ENCODE data around the gene RMI1. TPM values are rescaled to one million over a fixed set of nuclear protein-coding genes. Genes with fewer than 3 reads are reported as not detected.

The RMI1 gene
- total and polyA plus RNA-seq, 2 of the 8 experiments (the other 6 are each of a cell fraction or from before 2014, with no cell fraction given) = 3.0 to 34.1 TPM

DNA sequence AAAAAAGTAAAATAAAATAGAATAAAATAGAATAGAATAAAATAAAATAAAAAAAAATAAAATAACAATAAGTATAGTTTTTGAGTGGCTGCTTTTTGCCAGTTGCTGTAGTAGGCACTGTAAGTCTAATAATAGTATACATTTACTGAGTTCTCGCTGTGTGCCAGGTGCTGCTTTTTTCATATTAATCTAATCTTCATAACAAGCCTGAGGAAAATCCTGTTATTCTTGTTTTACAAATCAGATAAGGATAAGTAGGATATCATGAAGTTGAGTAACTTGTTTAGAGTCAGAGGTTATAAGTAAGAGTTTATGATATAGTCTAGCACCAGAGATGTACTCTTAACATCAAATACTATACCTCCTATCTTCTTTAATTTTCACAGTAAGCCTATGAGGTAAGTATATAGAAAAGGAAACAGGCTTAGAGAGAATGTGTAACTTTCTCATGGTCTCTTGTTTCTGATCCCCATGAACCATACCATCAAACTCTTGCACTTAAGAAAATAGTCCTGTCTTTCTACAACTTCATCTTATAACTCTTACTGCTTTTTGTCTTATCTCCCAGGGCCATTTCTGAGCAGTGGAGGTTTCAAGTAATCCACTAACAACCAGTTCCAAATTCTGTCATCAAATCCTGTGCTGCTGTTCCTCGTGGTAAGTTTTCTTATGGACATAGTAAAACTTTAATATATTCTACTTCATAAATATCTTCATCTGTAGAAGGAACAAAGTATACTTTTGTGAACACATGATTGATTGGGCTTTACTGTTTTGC, 18.7 kb downstream of the RMI1 start:
- peaks cover 0 to 35% (median 10%) of the 10 kb centered on the region in 4 experiments; a peak in 5 of 8 replicates for H3K36me3 ChIP-seq (ENCODE audit: control insufficient read depth in 2 of 4, insufficient read depth in 4 of 4, low read length in 3 of 4)
- ChIA-PET CTCF (ENCODE audit: partially characterized antibody) (no interaction called here), POLR2A (ENCODE audit: partially characterized antibody) (interaction anchor here (4.1 kb wide), 1 partner anchor 19 kb away, joined by 18 read pairs; the partner anchor contains the start of genes HNRNPK and RMI1)
- no peaks in the 10 kb centered on the region for H3K27me3 ChIP-seq (replicated peaks in 1 of 4; ENCODE audit: control insufficient read depth in 3 of 4, extremely low read depth in 1 of 4, insufficient read depth in 3 of 4, low read length in 3 of 4)
- no peak overlapping the region for H4K91ac ChIP-seq (replicated peaks; ENCODE audit: insufficient read length, low read length)
- H3K79me1 ChIP-seq (ENCODE audit: low read depth, low read length) = peaks cover 8% of the 10 kb centered on the region; the same call in 1 of the 2 replicates
- H4K20me1 ChIP-seq (replicated peaks in 1 of 2; ENCODE audit: control insufficient read depth in 1 of 2, insufficient read depth in 2 of 2, low read length in 2 of 2) = peaks cover 3 to 4% of the 10 kb centered on the region in 2 experiments
- H4K5ac ChIP-seq (ENCODE audit: insufficient read length, low read depth, low read length) = no peak overlapping the region
- H3K9ac ChIP-seq (replicated peaks in 1 of 4; ENCODE audit: extremely low read depth in 1 of 4, low read depth in 3 of 4, low read length in 3 of 4) = no peak overlapping the region
- DNase-seq (ENCODE audit: low read depth in 1 of 2, low spot score in 2 of 2) (no peak), FAIRE-seq (no peak)
- 91% methylated on average over 2 of the region's 2 CpGs; no CpG with 5 or more reads in 1 of the 2 experiments for WGBS, 2 experiments (ENCODE audit: extremely low coverage in 1 of 2, insufficient coverage in 1 of 2, insufficient read length in 1 of 2, insufficient replicate concordance in 2 of 2, low coverage in 1 of 2, low lambda C conversion rate in 2 of 2, missing lambda C conversion rate in 1 of 2)
- H3K23me2 ChIP-seq (ENCODE audit: low read depth, low read length) = no peaks in the 10 kb centered on the region
- no peak overlapping the region for H4K8ac ChIP-seq (ENCODE audit: extremely low read depth, insufficient read depth, low read length)
- H2BK12ac ChIP-seq (ENCODE audit: low read depth, low read length) = no peak overlapping the region
- no peak overlapping the region for H3K23ac ChIP-seq (ENCODE audit: insufficient read length)
- peaks cover 0 to 25% of the 10 kb centered on the region in 2 experiments; a peak in 2 of 4 replicates for H3K79me2 ChIP-seq (ENCODE audit: control insufficient read depth in 1 of 2, insufficient read depth in 2 of 2, low read length in 2 of 2)
- H2BK5ac ChIP-seq (ENCODE audit: low read depth, low read length) = no peak overlapping the region
- H3K9me3 ChIP-seq (ENCODE audit: insufficient read depth in 2 of 2, low read depth in 1 of 2, low read length in 1 of 2) = no peaks in the 10 kb centered on the region
- H3K4me3 ChIP-seq (ENCODE audit: extremely low read depth in 1 of 4, insufficient read depth in 2 of 4, low read depth in 3 of 4, low read length in 4 of 4) = no peak overlapping the region
- H3K18ac ChIP-seq (ENCODE audit: extremely low read depth, low read length) = no peak overlapping the region
- H3K4me1 ChIP-seq (replicated peaks in 1 of 4; ENCODE audit: control insufficient read depth in 3 of 4, insufficient read depth in 4 of 4, low read length in 3 of 4) = no peaks in the 10 kb centered on the region
- H3K4ac ChIP-seq (replicated peaks; ENCODE audit: insufficient read length, low read depth, low read length) = no peak overlapping the region
- no peak overlapping the region for H3K14ac ChIP-seq (ENCODE audit: insufficient read length)
- no peak overlapping the region for H2BK120ac ChIP-seq (replicated peaks; ENCODE audit: low read depth, low read length)
- no peak overlapping the region for H2BK15ac ChIP-seq (ENCODE audit: low read length)
- no peak overlapping the region for H2BK20ac ChIP-seq (ENCODE audit: low read length)
- no peak overlapping the region for H3K4me2 ChIP-seq (ENCODE audit: insufficient read depth in 1 of 2, low read depth in 2 of 2, low read length in 2 of 2)
- H3K27ac ChIP-seq (ENCODE audit: low read depth, low read length) = no peak overlapping the region
- H2AK5ac ChIP-seq (ENCODE audit: low read depth, low read length) = no peak overlapping the region
- no peak overlapping the region for H2AFZ ChIP-seq (ENCODE audit: low read length)
- no peak overlapping the region for H3K56ac ChIP-seq (replicated peaks; ENCODE audit: insufficient read length, low read depth, low read length)
- no peak for TF ChIP-seq BRCA1 (IDR thresholded peaks at IDR 0.05; ENCODE audit: low read depth, low read length)
- TF ChIP-seq EP300 (IDR thresholded peaks at IDR 0.05; ENCODE audit: borderline replicate concordance in 1 of 2, low read depth in 2 of 2, low read length in 2 of 2) = no peak
- TF ChIP-seq FOSL1 (IDR thresholded peaks at IDR 0.05; ENCODE audit: insufficient read depth, low read depth, low read length) = no peak
- TF ChIP-seq SIX5 (IDR thresholded peaks at IDR 0.05; ENCODE audit: low read depth, low read length) = no peak
- no peak for TF ChIP-seq TCF12 (IDR thresholded peaks at IDR 0.05; ENCODE audit: low read depth, low read length)
- TF ChIP-seq RFX5 (IDR thresholded peaks at IDR 0.05; ENCODE audit: borderline replicate concordance, low read depth, low read length) = no peak
- no peak for TF ChIP-seq CHD1 (IDR thresholded peaks at IDR 0.05; ENCODE audit: low read depth, low read length)
- TF ChIP-seq YY1 (IDR thresholded peaks at IDR 0.05; ENCODE audit: low read depth, low read length) = no peak
- no peak for TF ChIP-seq BACH1 (IDR thresholded peaks at IDR 0.05; ENCODE audit: low read length)
- TF ChIP-seq SIN3A (conservative IDR thresholded peaks at IDR 0.05 in 1 of 2, IDR thresholded peaks at IDR 0.05 in 1 of 2; ENCODE audit: low read depth in 1 of 2, low read length in 2 of 2) = no peak
- TF ChIP-seq RXRA (IDR thresholded peaks at IDR 0.05; ENCODE audit: insufficient read depth, low read depth, low read length) = no peak
- no peak for TF ChIP-seq POU5F1 (IDR thresholded peaks at IDR 0.05; ENCODE audit: low read depth, low read length)
- TF ChIP-seq CREB1 (IDR thresholded peaks at IDR 0.05) = no peak
- TF ChIP-seq CEBPB (IDR thresholded peaks at IDR 0.05; ENCODE audit: low read depth, low read length) = no peak
